Tibial nerve (tissue), 4 donors: Measurements from ENCODE around the gene ENDOV.

Experiments used
- CTCF ChIP-seq, 5 experiments: fragments of 200-600 bp in 3 of 5; fragments of 450-650 bp in 2 of 5; sonication (generic) in 3 of 5; IDR thresholded peaks; one replicate each; pipeline ENCODE4 v1.5.1; 2016 to 2019; ENCODE audit warnings: antibody characterized with exemption in 5 of 5, mild to moderate bottlenecking in 3 of 5, moderate library complexity in 2 of 5
- EP300 ChIP-seq, 2 donors: sonication (generic); formaldehyde crosslinking; IDR thresholded peaks; one replicate each; pipeline ENCODE4 v1.6.1; 2017; ENCODE audit warnings: antibody characterized with exemption in 2 of 2, mild to moderate bottlenecking in 1 of 2
- POLR2A ChIP-seq, 2 donors: fragments of 450-650 bp; IDR thresholded peaks; one replicate each; pipeline ENCODE4 v1.6.1; 2017; ENCODE audit warnings: antibody characterized with exemption in 2 of 2, mild to moderate bottlenecking in 2 of 2, moderate library complexity in 2 of 2

- TF ChIP-seq CTCF (IDR thresholded peaks at IDR 0.05) (no peak), EP300 (IDR thresholded peaks at IDR 0.05) (no peak), POLR2A (IDR thresholded peaks at IDR 0.05) (no peak)
Measured at GRCh38 chr17:80393961-80394360, 21.0 kb upstream of the ENDOV start.
